Body of pancreas (tissue), 4 donors: Measurements from ENCODE around the gene SERP1.
A peak's percentile ranks its signal among the peaks of the same experiment; 100 is the strongest.

Experiments used
- POLR2A ChIP-seq, 3 donors: fragments of 450-650 bp; IDR thresholded peaks; one replicate each; pipeline ENCODE4 v1.6.1; 2016; ENCODE audit warnings: antibody characterized with exemption in 3 of 3, mild to moderate bottlenecking in 2 of 3
- TF ChIP-seq, protein P1 (sequence below), 7 experiments: fragments of 450-650 bp in 4 of 7; fragments of 200-600 bp in 3 of 7; sonication (generic) in 3 of 7; IDR thresholded peaks; one replicate each; pipeline ENCODE4 v1.5.1; 2016 to 2019; ENCODE audit warnings: antibody characterized with exemption in 7 of 7

DNA sequence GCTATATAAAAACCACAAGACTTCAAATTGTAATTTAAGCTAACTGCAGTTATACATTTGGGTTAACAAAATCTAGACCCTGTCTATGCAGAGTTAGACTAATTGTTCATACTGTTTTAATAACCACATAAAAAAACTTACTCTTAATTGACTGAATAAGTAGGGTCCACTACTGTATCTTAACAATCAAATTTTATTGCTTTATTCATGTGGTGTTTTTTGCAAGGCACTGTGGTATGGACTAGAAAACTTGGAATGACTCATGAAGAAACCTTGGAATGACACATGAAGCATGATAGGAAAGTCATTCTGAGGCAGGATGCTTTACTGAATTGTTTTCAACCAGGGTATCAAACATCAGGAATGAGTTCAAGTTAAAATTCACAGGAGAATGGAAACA, 2.3 kb downstream of the SERP1 start:
- TF ChIP-seq POLR2A (IDR thresholded peaks at IDR 0.05): peak in 1 of 3 donors; percentile 23
- TF ChIP-seq, protein P1, sequence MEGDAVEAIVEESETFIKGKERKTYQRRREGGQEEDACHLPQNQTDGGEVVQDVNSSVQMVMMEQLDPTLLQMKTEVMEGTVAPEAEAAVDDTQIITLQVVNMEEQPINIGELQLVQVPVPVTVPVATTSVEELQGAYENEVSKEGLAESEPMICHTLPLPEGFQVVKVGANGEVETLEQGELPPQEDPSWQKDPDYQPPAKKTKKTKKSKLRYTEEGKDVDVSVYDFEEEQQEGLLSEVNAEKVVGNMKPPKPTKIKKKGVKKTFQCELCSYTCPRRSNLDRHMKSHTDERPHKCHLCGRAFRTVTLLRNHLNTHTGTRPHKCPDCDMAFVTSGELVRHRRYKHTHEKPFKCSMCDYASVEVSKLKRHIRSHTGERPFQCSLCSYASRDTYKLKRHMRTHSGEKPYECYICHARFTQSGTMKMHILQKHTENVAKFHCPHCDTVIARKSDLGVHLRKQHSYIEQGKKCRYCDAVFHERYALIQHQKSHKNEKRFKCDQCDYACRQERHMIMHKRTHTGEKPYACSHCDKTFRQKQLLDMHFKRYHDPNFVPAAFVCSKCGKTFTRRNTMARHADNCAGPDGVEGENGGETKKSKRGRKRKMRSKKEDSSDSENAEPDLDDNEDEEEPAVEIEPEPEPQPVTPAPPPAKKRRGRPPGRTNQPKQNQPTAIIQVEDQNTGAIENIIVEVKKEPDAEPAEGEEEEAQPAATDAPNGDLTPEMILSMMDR (IDR thresholded peaks at IDR 0.05): no peak
